Renal cortex interstitium (tissue), 11 donors: Measurements from ENCODE around the gene NCK2. TPM values are rescaled to one million over a fixed set of nuclear protein-coding genes. Genes with fewer than 3 reads are reported as not detected.

Source experiments
- DNase-seq, 11 donors: peaks; one replicate each; pipeline ENCODE4 v3.0.0-alpha.2; 2013; ENCODE audit warnings: low read depth in 9 of 11, low spot score in 4 of 11; ENCODE audit errors: extremely low read depth in 1 of 11
- polyA plus RNA-seq, 3 donors: library from polyadenylated mRNA; unstranded; fragments of 120-200 nt; gene quantifications; one replicate each; pipeline ENCODE4 v1.2.1, GENCODE V29; 2013; ENCODE audit not compliant: insufficient read length in 3 of 3

The NCK2 gene
- polyA plus RNA-seq, 3 donors: 62.9 to 81.7 (median 64.3) TPM

GRCh38 chr2:105852066-105852465, 107.4 kb downstream of the NCK2 start:
- no peak for DNase-seq

GRCh38 chr2:105853354-105854088, 108.8 kb downstream of the NCK2 start:
- no peak for DNase-seq

GRCh38 chr2:105854972-105855371, 110.3 kb downstream of the NCK2 start:
- DNase-seq: no peak

GRCh38 chr2:105856581-105856980, 111.9 kb downstream of the NCK2 start:
- no peak for DNase-seq

DNA sequence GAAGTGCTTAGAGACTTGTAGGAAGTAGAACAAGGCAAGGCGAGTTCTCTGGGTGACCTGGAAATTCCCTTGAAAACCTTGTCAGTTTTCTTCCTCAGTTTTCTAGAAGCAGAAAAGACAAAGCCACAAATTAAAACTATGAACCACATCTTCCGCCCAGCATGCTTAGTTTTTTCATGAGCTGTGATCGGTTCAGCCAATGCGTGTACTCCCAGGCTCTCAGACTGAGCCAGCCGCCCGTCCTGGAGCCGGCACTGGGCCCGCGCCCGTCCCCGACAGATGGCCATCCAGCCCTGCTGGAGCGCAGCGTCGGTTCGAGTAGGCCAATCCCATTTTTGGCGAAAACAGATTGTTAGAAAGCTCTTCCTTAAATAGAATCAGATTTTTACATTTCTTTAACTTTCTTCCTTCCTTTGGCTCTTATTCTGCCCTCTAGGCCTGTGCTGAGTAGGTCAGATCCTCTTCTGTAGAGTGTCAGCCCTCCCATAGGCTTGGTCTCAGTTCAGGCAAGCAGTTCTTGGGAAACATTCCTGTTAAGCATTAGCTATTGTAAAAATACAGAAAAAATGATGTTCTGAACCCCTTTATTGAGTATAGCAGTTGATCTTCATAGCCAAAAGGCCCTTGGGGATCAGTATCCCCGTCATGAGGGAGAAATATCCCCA, 112.5 kb downstream of the NCK2 start:
- DNase-seq: no peak

DNA sequence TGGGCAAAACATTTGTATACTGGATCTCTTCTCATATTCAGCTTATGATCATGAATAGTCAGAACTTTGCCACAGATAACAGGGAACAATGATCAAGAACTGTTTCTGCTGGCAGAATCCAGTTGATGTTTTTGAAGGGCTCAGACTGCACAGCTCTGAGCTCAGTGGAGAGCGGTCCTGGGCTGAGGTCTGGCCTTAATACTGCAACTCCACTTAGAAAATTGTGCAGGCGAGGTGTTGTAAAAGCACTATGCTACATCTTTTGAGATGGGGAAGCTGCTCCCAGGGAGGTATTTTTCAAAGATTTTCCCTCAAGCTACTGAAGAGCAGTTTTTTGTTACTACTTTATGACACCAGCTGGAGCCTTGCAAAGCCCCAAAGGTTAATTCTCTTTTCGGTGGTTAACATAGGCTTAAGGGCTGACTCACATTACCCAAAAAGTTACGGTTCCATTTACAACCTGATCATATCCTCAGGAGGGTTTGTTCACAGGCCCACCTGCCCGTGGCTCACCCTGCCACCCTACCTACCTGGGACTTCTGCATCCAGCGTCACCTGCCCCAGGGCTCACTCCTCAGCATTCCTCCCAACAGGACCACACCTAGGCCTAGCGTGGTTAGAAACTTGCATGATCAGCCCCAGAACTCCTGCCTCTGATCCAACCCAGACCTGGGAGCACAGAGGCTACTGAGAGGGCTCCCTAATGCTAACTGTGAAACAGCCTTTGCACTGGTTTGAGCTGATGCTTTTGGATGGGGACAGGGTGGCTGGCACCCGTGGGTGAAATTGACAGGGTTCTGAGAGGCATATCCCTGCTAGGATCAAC, 114.4 kb downstream of the NCK2 start:
- no peak for DNase-seq

DNA sequence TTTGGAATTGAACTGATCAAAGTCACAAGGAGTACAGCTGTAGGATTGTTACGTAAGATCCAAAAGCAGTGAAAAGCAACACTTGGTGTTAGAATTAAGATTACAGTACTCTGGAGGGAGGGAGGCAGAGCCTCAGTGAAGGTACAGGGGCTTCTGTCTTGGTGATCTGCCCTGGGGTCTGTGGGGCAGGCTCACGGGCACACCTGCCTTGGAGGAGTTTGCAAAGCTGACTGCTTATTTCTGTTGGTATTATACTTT, 114.9 kb downstream of the NCK2 start:
- no peak for DNase-seq

GRCh38 chr2:105860567-105860966, 115.9 kb downstream of the NCK2 start:
- DNase-seq: no peak

- DNase-seq: no peak
Measured at GRCh38 chr2:105861200-105861599, 116.5 kb downstream of the NCK2 start.

DNA sequence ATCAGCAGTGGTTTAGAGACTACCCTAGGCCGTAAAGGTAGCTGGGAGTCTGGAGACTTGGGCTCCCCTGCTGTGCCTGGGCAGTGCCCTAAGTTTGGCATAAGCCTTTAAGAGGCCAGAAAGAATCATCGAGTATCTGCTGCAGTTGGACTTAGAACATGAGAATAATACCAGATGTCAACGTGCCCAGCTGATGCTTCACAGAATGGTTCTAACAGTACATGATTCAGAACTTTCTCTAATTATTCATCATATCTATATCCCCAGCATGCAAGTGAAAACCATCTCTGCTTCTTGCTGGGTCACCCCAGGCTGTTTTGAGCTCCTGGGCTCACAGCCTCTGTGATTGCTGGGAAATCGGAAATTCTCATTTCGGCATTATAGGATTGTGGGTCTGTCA, 118.1 kb downstream of the NCK2 start:
- no peak for DNase-seq

DNA sequence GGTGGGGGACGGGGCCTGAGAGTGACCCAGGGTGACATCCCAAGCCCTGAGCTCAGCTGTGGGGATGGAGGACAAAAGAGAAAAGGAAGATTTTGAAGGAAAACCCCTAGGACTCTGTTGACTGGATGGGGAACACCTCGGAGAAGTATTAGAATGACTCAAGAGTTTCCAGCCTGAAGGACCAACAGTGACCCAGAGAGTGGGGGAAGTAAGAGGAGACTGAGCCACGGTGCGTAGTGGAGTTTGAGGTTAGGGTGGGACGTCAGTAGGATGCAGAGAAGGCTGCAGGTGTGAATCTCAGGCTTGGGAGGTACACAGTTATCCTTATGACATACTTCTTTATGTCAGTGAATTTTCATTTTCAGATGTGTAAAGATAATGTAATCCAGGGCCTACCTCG, 119.5 kb downstream of the NCK2 start:
- no peak for DNase-seq

GRCh38 chr2:105865222-105865913, 120.7 kb downstream of the NCK2 start:
- no peak for DNase-seq

- DNase-seq: no peak
Measured at GRCh38 chr2:105866216-105867185, 121.8 kb downstream of the NCK2 start.

GRCh38 chr2:105867587-105867986, 122.9 kb downstream of the NCK2 start:
- no peak for DNase-seq

DNA sequence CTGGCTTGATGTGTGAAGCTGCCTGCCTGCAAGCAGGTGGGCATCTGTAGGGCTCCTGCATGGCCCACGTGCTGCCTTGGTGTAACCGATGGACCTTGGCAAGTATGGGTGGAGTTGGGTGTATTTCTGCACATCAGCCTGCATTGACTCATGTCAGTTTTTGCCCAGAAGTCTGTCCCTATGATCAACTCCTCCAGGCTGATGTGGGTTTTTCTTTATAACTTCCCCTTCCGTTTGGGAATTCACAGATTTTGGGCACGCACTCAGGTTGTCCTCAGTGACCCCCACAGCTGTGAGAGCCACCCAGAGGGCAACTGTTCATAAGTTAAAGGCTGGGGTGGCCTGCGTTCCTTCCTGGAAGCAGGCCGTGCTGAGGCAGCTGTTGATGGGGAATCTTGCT, 123.3 kb downstream of the NCK2 start:
- no peak for DNase-seq

DNA sequence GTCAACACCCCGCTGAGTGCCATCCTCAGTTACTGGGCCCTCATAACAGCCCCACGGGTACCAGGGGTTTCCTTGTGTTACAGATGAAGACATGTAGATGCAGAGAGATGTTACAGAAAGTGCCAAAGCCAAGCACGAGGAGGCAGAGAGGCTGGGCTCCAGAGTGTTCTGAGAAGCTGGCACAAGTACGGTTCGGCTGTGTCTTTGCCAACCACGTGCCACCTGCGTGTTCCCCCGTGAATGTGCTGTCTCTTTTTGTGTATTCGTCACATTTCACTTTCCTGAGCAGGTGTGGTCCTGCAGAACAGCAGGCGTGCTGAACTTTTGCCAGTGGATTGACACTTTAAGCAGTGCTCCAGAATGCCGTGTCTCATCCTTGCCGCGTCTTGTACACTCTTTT, 124.6 kb downstream of the NCK2 start:
- no peak for DNase-seq

- DNase-seq: no peak
Measured at GRCh38 chr2:105870062-105870461, 125.3 kb downstream of the NCK2 start.

DNA sequence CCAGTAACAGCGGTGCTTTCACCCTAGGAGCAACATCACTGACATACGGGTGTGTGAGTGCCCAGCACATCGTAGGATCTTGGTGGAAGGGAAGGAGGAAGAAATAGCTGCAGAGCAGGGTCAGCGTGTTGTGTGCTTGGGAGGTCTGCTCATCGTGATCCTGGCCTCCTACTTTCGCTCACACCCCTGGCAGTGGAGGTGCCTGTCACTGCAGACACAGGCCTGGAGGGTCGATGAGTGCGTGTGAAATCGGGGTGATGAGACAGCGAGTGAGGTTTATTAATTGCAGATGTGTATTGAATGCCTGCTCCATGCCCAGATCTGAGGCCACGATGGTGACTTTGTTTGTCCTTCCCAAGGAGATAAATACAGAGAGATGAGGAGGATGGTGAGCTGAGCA, 126.1 kb downstream of the NCK2 start:
- no peak for DNase-seq
